ENCODE data around the gene CERKL.

- TF ChIP-seq CTCF (IDR thresholded peaks at IDR 0.05) (no peak), EZH2 (IDR thresholded peaks at IDR 0.05) (peak; percentile 52)
These were observed 21.1 kb upstream of the CERKL start for GRCh38 chr2:181677912-181678586.
